CD4-positive, alpha-beta T cell (primary cell): ENCODE data around the gene SND1. TPM values are rescaled to one million over a fixed set of nuclear protein-coding genes. Genes with fewer than 3 reads are reported as not detected.

ENCODE experiments used
- ATAC-seq: fragments of 200-7000 bp; cut with Tn5 transposase; one replicate; pipeline ENCODE4 v1.10.0; 2022; ENCODE audit warnings: mild to moderate bottlenecking; ENCODE audit not compliant: poor library complexity
- CTCF ChIA-PET: fragments of 350-600 bp; sonication (Branson Sonifier 250); formaldehyde crosslinking; loops from one replicate; lab custom pipeline; 2021; ENCODE audit warnings: antibody characterized with exemption, inconsistent platforms; lab: Charles Lee
- POLR2A ChIA-PET: fragments of 350-600 bp; sonication (Branson Sonifier 250); formaldehyde crosslinking; loops from one replicate; lab custom pipeline; 2021; ENCODE audit warnings: antibody characterized with exemption, inconsistent platforms; lab: Charles Lee
- DNase-seq, 14 experiments: peaks; one replicate each; pipeline ENCODE4 v3.0.0-alpha.2; 2013 to 2020; ENCODE audit warnings: mixed read lengths in 2 of 14
- H3K27ac ChIP-seq, 2 donors: one replicate each; pipeline versions ENCODE4 v1.5.1 to v1.7.0; 2013; ENCODE audit warnings: low read length in 2 of 2, low read depth in 1 of 2, mild to moderate bottlenecking in 1 of 2
- H3K27me3 ChIP-seq, 2 experiments: 1 replicate in 1 of 2; 2 replicates in 1 of 2; pipeline versions ENCODE4 v1.6.1 to v1.7.0; 2013; ENCODE audit warnings: low read length in 2 of 2, control low read depth in 1 of 2, mild to moderate bottlenecking in 1 of 2, moderate library complexity in 1 of 2; ENCODE audit not compliant: insufficient read depth in 2 of 2, control insufficient read depth in 1 of 2
- H3K36me3 ChIP-seq: one replicate; pipeline ENCODE4 v1.6.1; 2013; ENCODE audit warnings: low read length, control low read depth; ENCODE audit not compliant: insufficient read depth
- H3K4me1 ChIP-seq: one replicate; pipeline ENCODE4 v1.6.1; 2013; ENCODE audit warnings: low read length, control low read depth; ENCODE audit not compliant: insufficient read depth
- H3K4me3 ChIP-seq: one replicate; pipeline ENCODE4 v1.5.1; 2013; ENCODE audit warnings: mild to moderate bottlenecking, low read length, moderate library complexity
- H3K9me3 ChIP-seq, 2 experiments: 1 replicate in 1 of 2; 2 replicates in 1 of 2; pipeline versions ENCODE4 v1.6.1 to v1.7.0; 2013; ENCODE audit warnings: low read length in 2 of 2, mild to moderate bottlenecking in 2 of 2, control low read depth in 1 of 2, moderate library complexity in 1 of 2; ENCODE audit not compliant: control insufficient read depth in 1 of 2, insufficient read depth in 1 of 2
- H3K27ac Mint-ChIP-seq: one replicate; pipeline ENCODE4 v1.8.0; 2020; ENCODE audit warnings: mixed read lengths
- H3K27me3 Mint-ChIP-seq: one replicate; pipeline ENCODE4 v1.8.0; 2021; ENCODE audit warnings: mixed read lengths
- H3K36me3 Mint-ChIP-seq: one replicate; pipeline ENCODE4 v1.8.0; 2021; ENCODE audit warnings: low read depth, mixed read lengths
- H3K4me1 Mint-ChIP-seq: one replicate; pipeline ENCODE4 v1.8.0; 2021; ENCODE audit warnings: low read depth, mixed read lengths
- H3K4me3 Mint-ChIP-seq: one replicate; pipeline ENCODE4 v1.8.0; 2020; ENCODE audit warnings: mild to moderate bottlenecking, mixed read lengths
- H3K9me3 Mint-ChIP-seq: one replicate; pipeline ENCODE4 v1.8.0; 2020; ENCODE audit warnings: mixed read lengths
- intact Hi-C, 2 experiments: fragments of 100-400 bp; cut with DNase I in 1 of 2; cut with micrococcal nuclease in 1 of 2; formaldehyde crosslinking; loops; one replicate each; pipeline versions ENCODE4 v1.15.1 to v1.9.0; 2023 to 2025; cut with DNase I, micrococcal nuclease
- total RNA-seq, 174 experiments: library from RNA in 2 of 174; stranded (reverse) in 2 of 174; gene quantifications; one replicate each; pipeline ENCODE4 v1.2.3 and lab custom pipeline; 2021 to 2026
- TF ChIP-seq, protein P1 (sequence below): fragments of 200-600 bp; IDR thresholded peaks from one replicate; pipeline ENCODE4 v1.8.0; 2022; ENCODE audit warnings: antibody characterized with exemption, mild to moderate bottlenecking

SND1 gene
- total RNA-seq, 2 experiments from 2014 or later: 104 to 113 TPM

DNA sequence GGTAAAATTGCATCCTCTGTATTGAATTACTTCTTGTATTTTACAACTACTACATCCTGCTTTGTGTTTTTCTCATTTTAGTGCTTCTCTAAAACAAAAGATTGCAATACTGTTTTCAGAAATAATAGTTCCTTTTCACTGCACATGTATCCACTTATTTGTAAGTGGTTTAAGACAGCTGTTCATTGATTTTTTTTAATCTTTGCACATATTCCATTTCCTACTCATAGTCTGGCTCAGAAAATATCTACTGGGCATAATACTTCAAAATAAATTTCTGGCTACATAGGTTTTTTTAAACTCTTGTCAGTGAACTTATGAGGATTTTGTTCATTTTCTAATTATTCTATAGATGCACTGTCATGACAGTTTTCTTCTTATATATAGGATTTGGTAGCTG is 54.8 kb downstream of the SND1 start:
- intact Hi-C loops: loop anchor here (5.0 to 10.0 kb wide), 4 partner anchors 328 to 681 kb away; partner anchors contain the start of gene LRRC4 (in 1 of the 2)
- H3K27ac Mint-ChIP-seq: no peak overlapping the region

DNA sequence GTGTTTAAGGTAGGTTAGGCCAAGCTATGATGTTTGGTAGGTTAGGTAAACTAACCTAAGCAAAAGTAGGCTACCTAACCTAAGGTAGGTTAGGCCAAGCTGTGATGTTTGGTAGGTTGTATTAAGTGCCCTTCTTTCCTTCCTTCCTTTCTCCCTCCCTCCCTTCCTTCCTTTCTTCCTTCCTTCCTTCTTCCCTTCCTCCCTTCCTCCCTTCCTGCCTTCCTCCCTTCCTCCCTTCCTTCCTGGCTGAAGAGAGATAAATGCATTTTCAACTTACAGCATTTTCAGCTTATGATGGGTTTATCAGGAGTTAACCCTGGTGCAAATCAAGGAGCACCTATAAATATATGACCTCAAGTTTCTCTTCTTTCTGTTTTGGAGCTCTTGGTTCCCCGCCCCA is 56.2 kb downstream of the SND1 start:
- DNase-seq: no peak
- no peaks in the 10 kb centered on the region for H3K9me3 ChIP-seq
- CTCF ChIA-PET: interaction anchor here (0.7 to 7.7 kb wide), 5 partner anchors 10 to 504 kb away, joined by 3 to 44 read pairs (median 3); no protein-coding TSS in a partner anchor
- TF ChIP-seq, protein P1, sequence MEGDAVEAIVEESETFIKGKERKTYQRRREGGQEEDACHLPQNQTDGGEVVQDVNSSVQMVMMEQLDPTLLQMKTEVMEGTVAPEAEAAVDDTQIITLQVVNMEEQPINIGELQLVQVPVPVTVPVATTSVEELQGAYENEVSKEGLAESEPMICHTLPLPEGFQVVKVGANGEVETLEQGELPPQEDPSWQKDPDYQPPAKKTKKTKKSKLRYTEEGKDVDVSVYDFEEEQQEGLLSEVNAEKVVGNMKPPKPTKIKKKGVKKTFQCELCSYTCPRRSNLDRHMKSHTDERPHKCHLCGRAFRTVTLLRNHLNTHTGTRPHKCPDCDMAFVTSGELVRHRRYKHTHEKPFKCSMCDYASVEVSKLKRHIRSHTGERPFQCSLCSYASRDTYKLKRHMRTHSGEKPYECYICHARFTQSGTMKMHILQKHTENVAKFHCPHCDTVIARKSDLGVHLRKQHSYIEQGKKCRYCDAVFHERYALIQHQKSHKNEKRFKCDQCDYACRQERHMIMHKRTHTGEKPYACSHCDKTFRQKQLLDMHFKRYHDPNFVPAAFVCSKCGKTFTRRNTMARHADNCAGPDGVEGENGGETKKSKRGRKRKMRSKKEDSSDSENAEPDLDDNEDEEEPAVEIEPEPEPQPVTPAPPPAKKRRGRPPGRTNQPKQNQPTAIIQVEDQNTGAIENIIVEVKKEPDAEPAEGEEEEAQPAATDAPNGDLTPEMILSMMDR: no peak
- no peaks in the 10 kb centered on the region for H3K27me3 Mint-ChIP-seq
- H3K36me3 Mint-ChIP-seq: peaks cover 93% of the 10 kb centered on the region
- H3K4me1 ChIP-seq: no peaks in the 10 kb centered on the region
- no peak overlapping the region for H3K27ac ChIP-seq
- peak overlapping the region; percentile 13 for H3K27ac Mint-ChIP-seq
- peaks cover 75% of the 10 kb centered on the region for H3K36me3 ChIP-seq
- POLR2A ChIA-PET: interaction anchor here (2.1 kb wide), 1 partner anchor 502 kb away, joined by 7 read pairs; no protein-coding TSS in a partner anchor
- H3K4me3 Mint-ChIP-seq: no peak overlapping the region
- no peaks in the 10 kb centered on the region for H3K4me1 Mint-ChIP-seq
- H3K27me3 ChIP-seq: no peaks in the 10 kb centered on the region
- no peaks in the 10 kb centered on the region for H3K9me3 Mint-ChIP-seq
- H3K4me3 ChIP-seq: no peak overlapping the region
- intact Hi-C loops: loop anchor here (1.0 to 10.0 kb wide), 6 partner anchors 327 to 679 kb away; partner anchors contain the start of gene LRRC4 (in 1 of the 2)
- ATAC-seq: no peak

More for the DNA sequence above, 54.8 kb downstream of the SND1 start:
- Histone ChIP-seq H3K4me1 (no peaks in the 10 kb centered on the region), H3K27me3 (no peaks in the 10 kb centered on the region), H3K4me3 (no peak overlapping the region), H3K9me3 (no peaks in the 10 kb centered on the region), H3K36me3 (peaks cover 82% of the 10 kb centered on the region), H3K27ac (no peak overlapping the region)
- CTCF ChIA-PET: interaction anchor here (1.1 to 7.7 kb wide), 3 partner anchors 8 to 503 kb away, joined by 3 to 44 read pairs (median 4); no protein-coding TSS in a partner anchor
- H3K27me3 Mint-ChIP-seq: no peaks in the 10 kb centered on the region
- no peak overlapping the region for H3K4me3 Mint-ChIP-seq
- TF ChIP-seq, protein P1: no peak
- DNase-seq: no peak
- H3K9me3 Mint-ChIP-seq: no peaks in the 10 kb centered on the region
- POLR2A ChIA-PET: interaction anchor here (1.0 to 2.1 kb wide), 2 partner anchors 71 to 503 kb away, joined by 3 to 7 read pairs; no protein-coding TSS in a partner anchor
- no peaks in the 10 kb centered on the region for H3K4me1 Mint-ChIP-seq
- ATAC-seq: no peak
- peaks cover 94% of the 10 kb centered on the region for H3K36me3 Mint-ChIP-seq

DNA sequence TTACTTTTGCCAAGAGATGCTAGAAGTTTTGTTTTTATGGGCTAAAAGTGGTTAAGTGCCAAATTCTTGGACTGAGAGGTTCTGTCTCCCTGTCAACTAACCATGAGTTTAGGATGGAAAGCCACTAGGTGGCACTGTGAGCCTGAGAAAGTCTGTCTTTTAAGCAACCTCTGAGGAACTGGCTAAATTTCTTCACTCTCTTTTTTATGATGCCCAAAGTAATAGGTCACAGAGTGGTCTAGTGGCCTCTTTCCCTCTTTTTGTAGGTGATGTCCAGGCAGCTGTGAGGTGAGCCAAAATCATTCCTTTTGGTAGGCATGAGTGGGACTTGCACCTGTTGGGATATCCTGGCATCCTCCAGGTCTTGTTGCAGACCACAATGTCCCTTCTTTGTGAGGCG is 56.8 kb downstream of the SND1 start:
- H3K36me3 Mint-ChIP-seq: peaks cover 92% of the 10 kb centered on the region
- no peak overlapping the region for H3K27ac ChIP-seq
- POLR2A ChIA-PET: no interaction called here

More for the DNA sequence above, 56.8 kb downstream of the SND1 start:
- peak; percentile 62 for ATAC-seq
- no peaks in the 10 kb centered on the region for H3K9me3 Mint-ChIP-seq
- no peak overlapping the region for H3K4me3 ChIP-seq
- CTCF ChIA-PET: interaction anchor here (0.7 to 7.7 kb wide), 5 partner anchors 10 to 504 kb away, joined by 3 to 44 read pairs (median 3); no protein-coding TSS in a partner anchor
- peak overlapping the region; percentile 13 for H3K27ac Mint-ChIP-seq
- H3K36me3 ChIP-seq: peaks cover 73% of the 10 kb centered on the region
- DNase-seq: peak; percentile 40 to 83 (median 62)
- H3K9me3 ChIP-seq: no peaks in the 10 kb centered on the region
- H3K4me1 Mint-ChIP-seq: no peaks in the 10 kb centered on the region
- no peaks in the 10 kb centered on the region for H3K4me1 ChIP-seq
- H3K4me3 Mint-ChIP-seq: no peak overlapping the region
- no peaks in the 10 kb centered on the region for H3K27me3 ChIP-seq
- no peaks in the 10 kb centered on the region for H3K27me3 Mint-ChIP-seq
- TF ChIP-seq, protein P1: peak; percentile 86
- intact Hi-C loops: loop anchor here (1.0 to 10.0 kb wide), 6 partner anchors 326 to 679 kb away; partner anchors contain the start of gene LRRC4 (in 1 of the 2)
